SU-DHL-6 (cell line): ENCODE data around the gene C6orf62.

Experiments used
- H2AFZ ChIP-seq: fragments of 200-600 bp; sonication (generic); 2 replicates; pipeline ENCODE4 v1.6.1; 2014; ENCODE audit warnings: low read depth, mild to moderate bottlenecking, moderate library complexity, mixed read lengths, antibody characterized with exemption, low read length; ENCODE audit not compliant: severe bottlenecking
- H3F3A ChIP-seq: fragments of 200-600 bp; shearing (Covaris generic); 2 replicates; pipeline ENCODE4 v1.6.0; 2016; ENCODE audit warnings: antibody characterized with exemption, mild to moderate bottlenecking; ENCODE audit not compliant: insufficient read depth
- H3K27ac ChIP-seq: fragments of 200-600 bp; sonication (generic); 2 replicates; pipeline ENCODE4 v1.5.1; 2016; ENCODE audit warnings: low read depth, mild to moderate bottlenecking, low read length, moderate library complexity, mixed read lengths
- H3K27me3 ChIP-seq: fragments of 200-600 bp; sonication (generic), shearing (Covaris generic); 2 replicates; pipeline ENCODE4 v1.6.0; 2014; ENCODE audit warnings: mild to moderate bottlenecking, low read length
- H3K36me3 ChIP-seq: fragments of 200-600 bp; sonication (generic); 2 replicates; pipeline ENCODE4 v1.6.1; 2014; ENCODE audit warnings: mild to moderate bottlenecking, low read length, mixed read lengths
- H3K4me2 ChIP-seq: fragments of 300-600, 200-600 bp; shearing (Covaris generic), sonication (generic); 2 replicates; pipeline ENCODE4 v1.6.0; 2014; ENCODE audit warnings: low read length, low read depth, mild to moderate bottlenecking; ENCODE audit not compliant: poor library complexity, severe bottlenecking
- H3K4me3 ChIP-seq: fragments of 200-600 bp; sonication (generic); 2 replicates; pipeline ENCODE4 v1.5.1; 2014; ENCODE audit warnings: antibody characterized with exemption, low read length, mild to moderate bottlenecking, mixed read lengths; ENCODE audit not compliant: insufficient read depth, poor library complexity, severe bottlenecking
- H3K79me2 ChIP-seq: fragments of 200-600 bp; sonication (generic); 2 replicates; pipeline ENCODE4 v1.6.1; 2014; ENCODE audit warnings: mild to moderate bottlenecking, low read length, moderate library complexity; ENCODE audit not compliant: insufficient read depth
- H3K9ac ChIP-seq: fragments of 200-600 bp; sonication (generic); 2 replicates; pipeline ENCODE4 v1.7.0; 2014; ENCODE audit warnings: mild to moderate bottlenecking, low read length
- H3K9me2 ChIP-seq: fragments of 200-600 bp; sonication (generic); replicated peaks from 2 replicates; pipeline ENCODE4 v1.6.1; 2014; ENCODE audit warnings: low read length; ENCODE audit not compliant: insufficient read depth
- H3K9me3 ChIP-seq: fragments of 200-600 bp; sonication (generic); 2 replicates; pipeline ENCODE4 v1.6.1; 2014; ENCODE audit warnings: low read length, mixed read lengths; ENCODE audit not compliant: insufficient read depth
- H4K20me1 ChIP-seq: fragments of 200-600 bp; sonication (generic); 2 replicates; pipeline ENCODE4 v1.6.1; 2014; ENCODE audit warnings: low read depth, mild to moderate bottlenecking, antibody characterized with exemption, low read length, moderate library complexity, mixed read lengths
- EZH2phosphoT487 ChIP-seq: fragments of 200-600 bp; sonication (generic), shearing (Covaris generic); conservative IDR thresholded peaks from 2 replicates; pipeline ENCODE4 v1.6.1; 2018; ENCODE audit warnings: mild to moderate bottlenecking, antibody characterized with exemption, low read length, moderate library complexity, mixed read lengths
- TF ChIP-seq, protein P1 (sequence below): fragments of 200-600 bp; sonication (generic); IDR thresholded peaks from one replicate; pipeline ENCODE4 v1.5.1; 2017; ENCODE audit warnings: antibody characterized with exemption, mild to moderate bottlenecking, low read length, moderate library complexity; ENCODE audit not compliant: insufficient read depth, poor library complexity, severe bottlenecking

C6orf62 gene

DNA sequence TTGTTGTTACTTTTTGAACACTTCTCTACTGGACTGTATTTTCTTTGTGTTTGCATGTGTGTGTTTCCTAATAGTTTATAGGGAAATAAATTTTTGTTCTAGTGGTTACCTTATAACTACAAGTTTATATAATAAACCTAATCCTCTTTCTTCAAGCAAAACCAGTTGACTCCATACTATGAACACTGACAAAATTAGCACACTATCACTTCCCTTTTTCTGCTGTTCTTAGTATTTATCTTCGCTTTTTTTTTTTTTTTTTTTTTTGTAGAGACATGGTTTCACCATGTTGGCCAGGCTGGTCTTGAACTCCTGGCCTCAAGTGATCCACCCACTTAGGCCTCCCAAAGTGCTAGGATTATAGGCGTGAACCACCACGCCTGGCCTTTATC, 25.0 kb upstream of the C6orf62 start:
- Histone ChIP-seq H3K36me3 (no peaks in the 10 kb centered on the region), H2AFZ (peak overlapping the region; percentile 9), H3K9me3 (no peaks in the 10 kb centered on the region), H3K4me2 (peak overlapping the region; percentile 21), H3K9me2 (no peaks in the 10 kb centered on the region), H3K79me2 (no peaks in the 10 kb centered on the region), H3K27ac (0 out of 2 replicates have a peak overlapping the region, but pooled peaks have one; percentile 3), H3K4me3 (no peak overlapping the region), H3K27me3 (no peaks in the 10 kb centered on the region), H3K9ac (no peak overlapping the region), H3F3A (no peaks in the 10 kb centered on the region), H4K20me1 (no peaks in the 10 kb centered on the region)
- TF ChIP-seq, protein P1, sequence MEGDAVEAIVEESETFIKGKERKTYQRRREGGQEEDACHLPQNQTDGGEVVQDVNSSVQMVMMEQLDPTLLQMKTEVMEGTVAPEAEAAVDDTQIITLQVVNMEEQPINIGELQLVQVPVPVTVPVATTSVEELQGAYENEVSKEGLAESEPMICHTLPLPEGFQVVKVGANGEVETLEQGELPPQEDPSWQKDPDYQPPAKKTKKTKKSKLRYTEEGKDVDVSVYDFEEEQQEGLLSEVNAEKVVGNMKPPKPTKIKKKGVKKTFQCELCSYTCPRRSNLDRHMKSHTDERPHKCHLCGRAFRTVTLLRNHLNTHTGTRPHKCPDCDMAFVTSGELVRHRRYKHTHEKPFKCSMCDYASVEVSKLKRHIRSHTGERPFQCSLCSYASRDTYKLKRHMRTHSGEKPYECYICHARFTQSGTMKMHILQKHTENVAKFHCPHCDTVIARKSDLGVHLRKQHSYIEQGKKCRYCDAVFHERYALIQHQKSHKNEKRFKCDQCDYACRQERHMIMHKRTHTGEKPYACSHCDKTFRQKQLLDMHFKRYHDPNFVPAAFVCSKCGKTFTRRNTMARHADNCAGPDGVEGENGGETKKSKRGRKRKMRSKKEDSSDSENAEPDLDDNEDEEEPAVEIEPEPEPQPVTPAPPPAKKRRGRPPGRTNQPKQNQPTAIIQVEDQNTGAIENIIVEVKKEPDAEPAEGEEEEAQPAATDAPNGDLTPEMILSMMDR = no peak
- no peak for TF ChIP-seq EZH2phosphoT487

DNA sequence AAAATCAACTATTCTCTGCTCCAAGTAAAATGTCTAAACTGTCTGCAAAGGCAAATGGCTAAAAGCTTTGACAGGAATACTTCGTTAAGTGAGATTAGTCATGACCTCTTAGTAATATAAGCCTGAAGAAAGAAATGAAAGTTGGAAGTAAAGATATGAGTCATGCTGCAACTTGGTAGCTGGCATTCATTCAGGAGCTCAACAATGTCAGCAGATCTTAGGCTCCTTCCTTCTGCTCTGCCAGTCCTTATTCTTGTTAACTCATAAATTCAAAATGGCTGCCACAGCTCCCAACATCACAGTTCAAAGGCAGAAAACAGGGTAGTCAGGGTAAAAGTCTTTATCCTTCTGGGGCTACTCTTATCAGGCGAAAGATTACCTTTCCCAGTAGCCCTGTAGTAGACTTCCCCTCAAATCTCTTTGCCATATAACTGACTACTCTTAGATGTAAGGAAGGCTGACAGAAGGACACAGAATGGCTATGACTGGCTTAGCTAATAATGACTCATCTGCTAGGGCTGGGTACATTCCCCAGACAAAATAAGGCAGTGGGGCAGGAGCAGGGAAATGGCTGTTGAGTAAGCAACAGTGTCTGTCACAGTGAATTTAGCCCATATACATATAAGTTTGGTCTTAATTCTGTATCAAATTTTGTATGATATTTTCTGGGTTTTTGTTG, 24.4 kb upstream of the C6orf62 start:
- no peak overlapping the region for H3K4me3 ChIP-seq
- no peak for TF ChIP-seq EZH2phosphoT487
- TF ChIP-seq, protein P1 = no peak
- H3K27ac ChIP-seq = 0 out of 2 replicates have a peak overlapping the region, but pooled peaks have one; percentile 3

DNA sequence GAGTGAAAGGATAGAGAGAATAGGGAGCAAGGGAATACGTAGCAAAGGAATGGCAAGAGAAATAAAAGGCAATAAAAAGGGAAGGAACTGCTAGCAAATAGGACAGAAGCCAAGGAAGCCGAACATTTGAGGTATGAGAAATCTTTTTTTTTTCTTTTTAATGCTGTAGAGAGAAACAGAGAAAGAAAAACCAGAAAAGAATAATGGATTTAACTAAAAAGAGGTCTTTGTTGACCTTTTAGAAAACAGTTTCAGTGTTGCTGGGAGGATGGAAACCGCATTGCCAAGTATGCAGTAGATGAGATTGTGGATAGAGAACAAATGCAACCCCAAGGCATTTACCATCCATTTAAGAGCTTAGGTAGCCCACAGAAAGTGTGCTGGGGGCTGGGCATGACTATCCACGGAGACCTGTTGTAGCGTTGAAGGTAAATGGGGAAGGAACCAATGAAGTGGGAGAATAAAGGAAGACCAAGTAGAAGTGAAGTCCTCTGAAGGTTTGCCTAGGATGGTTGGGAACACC, 23.3 kb upstream of the C6orf62 start:
- Histone ChIP-seq H2AFZ (no peak overlapping the region), H3K9me2 (no peaks in the 10 kb centered on the region), H3K79me2 (no peaks in the 10 kb centered on the region), H3K27me3 (no peaks in the 10 kb centered on the region), H4K20me1 (no peaks in the 10 kb centered on the region), H3K4me3 (no peak overlapping the region), H3K36me3 (no peaks in the 10 kb centered on the region), H3K4me2 (no peak overlapping the region), H3K9me3 (no peaks in the 10 kb centered on the region), H3K27ac (no peak overlapping the region), H3K9ac (no peak overlapping the region), H3F3A (no peaks in the 10 kb centered on the region)
- TF ChIP-seq, protein P1 = no peak
- TF ChIP-seq EZH2phosphoT487 = no peak

More for the DNA sequence above, 24.4 kb upstream of the C6orf62 start:
- Histone ChIP-seq H3K79me2 (no peaks in the 10 kb centered on the region), H3K9me3 (no peaks in the 10 kb centered on the region), H3K9ac (no peak overlapping the region), H3F3A (no peaks in the 10 kb centered on the region), H3K4me2 (peak overlapping the region; percentile 21), H4K20me1 (no peaks in the 10 kb centered on the region), H3K27me3 (no peaks in the 10 kb centered on the region), H3K36me3 (no peaks in the 10 kb centered on the region), H3K9me2 (no peaks in the 10 kb centered on the region), H2AFZ (peak overlapping the region; percentile 9)
